ENCODE results near the gene ITLN1. TPM values are rescaled to one million over a fixed set of nuclear protein-coding genes. Genes with fewer than 3 reads are reported as not detected.
A peak's percentile ranks its signal among the peaks of the same experiment; 100 is the strongest.

Gene ITLN1
- total RNA-seq, 1 experiment from 2014 or later: not detected

DNA sequence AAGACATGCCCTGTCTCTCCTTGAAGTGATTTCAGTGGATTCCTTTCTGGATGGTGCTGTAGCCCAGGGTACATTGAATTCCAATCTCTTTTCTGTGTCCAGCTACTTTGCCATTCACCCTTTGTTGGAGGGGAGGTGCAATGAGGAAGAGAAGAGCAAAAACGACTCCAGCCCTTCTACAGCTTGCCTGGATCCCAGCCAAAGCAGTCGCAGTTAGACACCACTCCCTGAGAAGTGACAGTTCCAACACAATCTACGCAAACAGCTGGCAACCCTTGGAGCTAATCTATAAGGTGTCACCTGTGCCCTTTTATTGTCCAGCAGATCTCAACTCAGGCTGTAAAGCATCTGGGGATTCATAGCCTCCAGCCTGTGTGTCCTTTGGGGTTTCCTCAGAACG, 26.9 kb downstream of the ITLN1 start:
- no peak for DNase-seq (ENCODE audit: low read depth)

DNA sequence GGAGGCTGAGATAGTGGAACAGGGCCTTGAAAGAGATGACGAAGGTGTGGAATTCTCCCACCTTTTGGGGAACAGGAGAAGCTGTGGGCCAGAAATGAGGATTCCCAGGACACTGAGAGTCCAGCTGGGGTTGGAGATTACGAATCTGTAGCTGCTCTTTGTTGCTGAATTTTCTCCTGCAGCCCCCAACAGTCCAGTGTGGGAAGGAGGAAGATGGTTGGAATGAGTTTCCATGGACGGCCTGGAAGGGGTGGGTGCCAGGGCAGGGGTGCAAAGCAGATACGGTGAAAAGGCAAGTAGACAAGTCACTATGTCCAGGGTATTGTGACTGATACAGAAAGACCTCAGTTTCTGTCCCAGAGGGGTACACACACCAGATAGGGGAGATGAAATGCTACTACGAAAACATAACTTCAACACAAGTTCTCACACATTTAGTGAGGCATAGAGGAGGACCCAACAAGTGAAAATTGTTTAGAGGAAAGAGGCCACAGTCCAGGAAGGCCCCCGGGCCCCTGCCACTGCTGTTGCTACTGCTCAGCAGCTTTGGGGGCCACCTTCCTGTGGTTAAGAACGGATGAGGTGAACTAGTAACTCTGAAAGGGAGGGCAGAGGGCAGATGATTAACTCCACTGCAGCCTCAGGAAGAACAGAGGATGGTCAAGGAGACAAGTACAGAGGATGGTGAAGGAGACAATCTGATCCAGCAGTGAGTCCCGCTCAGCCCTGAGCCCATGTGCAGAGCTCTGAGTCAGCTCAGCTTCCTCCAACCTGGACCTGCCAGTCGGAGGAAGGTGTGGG, 29.6 kb downstream of the ITLN1 start:
- DNase-seq (ENCODE audit: low read depth): no peak

DNA sequence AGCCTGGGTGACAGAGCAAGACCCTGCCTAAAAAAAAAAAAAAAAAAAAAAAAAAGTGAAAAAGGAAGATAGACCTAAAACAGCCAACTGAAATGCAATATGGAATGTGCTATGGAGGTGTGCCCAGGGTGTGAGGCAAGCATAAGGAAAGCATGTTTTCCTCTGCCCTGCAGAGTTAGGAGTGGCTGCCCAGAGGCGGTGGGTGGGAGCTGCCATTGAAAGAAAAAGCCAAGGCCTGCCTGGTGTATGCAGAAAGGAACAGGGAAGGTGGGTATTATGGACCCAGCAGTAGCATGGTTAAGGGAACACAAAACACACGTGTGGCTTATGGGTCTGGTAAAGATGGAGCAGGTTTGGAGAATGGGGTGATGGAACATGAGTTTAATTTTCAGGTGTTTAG, 31.2 kb downstream of the ITLN1 start:
- DNase-seq (ENCODE audit: low read depth): no peak

DNA sequence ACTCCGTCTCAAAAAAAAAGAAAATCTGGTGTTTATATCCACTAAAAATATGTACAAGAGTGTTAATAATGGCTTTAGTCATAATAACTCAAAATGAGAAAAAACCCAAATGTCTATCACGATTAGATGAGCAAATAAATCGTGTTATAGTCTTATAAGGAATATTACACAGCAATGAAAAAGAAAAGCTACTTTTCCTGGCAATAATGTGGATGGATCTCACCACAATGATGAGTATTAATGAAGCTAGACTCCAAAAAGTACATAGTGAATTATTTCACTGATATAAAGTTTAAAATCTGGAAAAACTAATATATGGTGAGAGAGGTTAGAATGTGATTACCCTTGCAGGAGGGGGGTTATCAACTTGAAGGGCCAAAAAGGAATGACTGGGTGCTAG, 32.0 kb downstream of the ITLN1 start:
- no peak for DNase-seq (ENCODE audit: low read depth)

DNA sequence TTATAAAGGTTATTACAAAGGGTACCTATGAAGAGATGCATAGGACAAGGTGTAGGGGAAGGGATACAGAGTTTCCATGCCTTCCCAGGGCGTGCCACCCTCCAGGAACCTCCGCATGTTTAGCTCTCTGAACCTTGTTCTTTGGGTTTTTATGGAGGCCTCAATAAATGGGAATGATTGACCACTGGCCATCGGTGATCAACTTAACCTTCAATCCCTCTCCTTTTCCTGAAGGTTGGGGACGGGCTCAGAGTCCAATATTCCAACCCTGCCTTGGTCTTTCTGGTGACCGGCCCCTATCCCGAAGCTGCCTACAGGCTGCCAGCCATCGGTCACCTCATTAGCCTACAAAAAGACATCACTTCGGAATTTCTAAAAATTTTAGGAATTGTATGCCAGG, 34.0 kb downstream of the ITLN1 start:
- no peak for DNase-seq (ENCODE audit: low read depth)

DNA sequence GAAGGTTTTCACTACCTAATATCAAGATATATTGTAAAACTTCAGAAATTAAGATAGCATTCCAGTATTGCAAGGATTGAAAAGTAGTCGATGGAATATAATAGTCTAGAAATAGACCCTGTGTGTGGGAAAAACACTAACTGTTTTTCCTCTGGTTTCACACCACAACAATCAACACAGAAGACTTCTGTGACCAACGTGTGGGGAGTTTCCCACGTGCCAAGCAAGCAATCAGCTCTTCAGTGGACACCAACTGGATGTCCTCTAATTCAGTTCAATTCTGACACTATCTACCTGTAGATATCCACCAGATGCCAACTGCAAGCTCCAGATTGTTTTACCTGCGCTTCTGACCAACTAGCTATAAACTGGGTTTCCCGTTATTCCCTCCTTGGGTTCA, 34.4 kb downstream of the ITLN1 start:
- DNase-seq (ENCODE audit: low read depth): no peak

DNA sequence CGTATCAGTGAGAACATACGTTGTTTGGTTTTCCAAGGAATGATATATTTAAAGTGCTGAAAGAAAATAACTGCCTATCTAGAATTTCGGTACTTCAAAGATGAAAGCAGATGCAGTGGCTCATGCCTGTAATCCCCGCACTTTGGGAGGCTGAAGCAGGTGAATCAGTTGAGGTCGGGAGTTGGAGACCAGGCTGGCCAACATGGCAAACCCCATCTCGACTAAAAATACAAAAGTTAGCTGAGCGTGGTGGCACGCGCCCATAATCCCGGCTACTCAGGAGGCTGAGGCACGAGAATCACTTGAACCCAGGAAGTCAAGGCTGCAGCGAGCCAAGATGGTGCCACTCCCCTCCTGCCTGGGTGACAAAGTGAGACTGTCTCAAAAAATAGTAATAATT, 38.7 kb downstream of the ITLN1 start:
- no peak for DNase-seq (ENCODE audit: low read depth)

DNA sequence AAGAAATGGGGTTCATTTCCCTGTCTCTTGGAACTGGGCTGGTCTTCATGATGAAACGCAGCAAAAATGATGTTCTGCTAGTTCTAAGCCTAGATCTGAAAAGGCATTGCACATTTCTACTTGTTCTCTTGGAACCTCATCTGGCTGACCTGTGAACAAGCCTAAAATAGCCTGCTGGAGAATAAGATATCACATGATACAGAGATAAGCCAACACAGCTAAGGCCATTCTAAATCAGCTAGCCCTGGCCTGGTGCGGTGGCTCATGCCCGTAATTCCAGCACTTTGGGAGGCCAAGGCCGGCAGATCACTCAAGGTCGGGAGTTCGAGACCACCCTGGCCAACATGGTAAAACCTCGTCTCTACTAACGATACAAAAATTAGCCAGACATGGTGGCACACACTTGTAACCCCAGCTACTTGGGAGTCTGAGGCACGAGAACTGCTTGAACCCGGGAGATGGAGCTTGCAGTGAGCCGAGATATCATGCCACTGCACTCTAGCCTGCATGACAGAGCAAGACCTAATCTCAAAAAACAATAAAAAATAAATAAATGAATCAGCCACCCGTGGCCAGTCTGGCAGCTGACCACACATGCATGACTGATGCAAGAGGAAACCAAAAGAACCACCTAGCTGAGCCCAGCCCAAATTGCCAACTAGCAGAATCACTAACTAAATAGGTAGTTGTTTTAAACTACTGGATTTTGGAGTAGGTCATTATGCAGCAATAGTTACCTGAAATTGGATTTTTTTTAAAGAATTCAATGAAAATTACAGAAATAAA, 40.3 kb downstream of the ITLN1 start:
- peak; percentile 18 for DNase-seq (ENCODE audit: low read depth)

DNA sequence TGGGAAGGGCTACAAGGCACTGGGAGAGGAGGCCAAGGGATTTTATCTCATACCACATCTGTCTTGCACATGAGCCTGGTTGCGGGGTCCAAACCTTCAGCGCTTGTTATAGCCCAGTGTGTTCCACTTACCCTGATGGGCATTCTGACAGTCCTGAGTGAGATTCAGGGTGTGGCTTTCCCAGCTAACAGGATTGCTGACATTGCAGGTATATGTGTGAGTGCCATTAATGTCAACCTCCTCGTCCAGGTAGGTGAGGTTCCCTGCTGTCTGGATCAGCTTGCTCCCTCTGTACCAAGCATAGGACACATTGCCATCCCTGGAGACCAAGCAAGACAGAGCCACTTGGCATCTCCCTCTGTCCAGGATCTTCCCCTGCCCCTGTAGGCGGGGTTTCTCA, 43.9 kb downstream of the ITLN1 start:
- DNase-seq (ENCODE audit: low read depth): no peak

DNA sequence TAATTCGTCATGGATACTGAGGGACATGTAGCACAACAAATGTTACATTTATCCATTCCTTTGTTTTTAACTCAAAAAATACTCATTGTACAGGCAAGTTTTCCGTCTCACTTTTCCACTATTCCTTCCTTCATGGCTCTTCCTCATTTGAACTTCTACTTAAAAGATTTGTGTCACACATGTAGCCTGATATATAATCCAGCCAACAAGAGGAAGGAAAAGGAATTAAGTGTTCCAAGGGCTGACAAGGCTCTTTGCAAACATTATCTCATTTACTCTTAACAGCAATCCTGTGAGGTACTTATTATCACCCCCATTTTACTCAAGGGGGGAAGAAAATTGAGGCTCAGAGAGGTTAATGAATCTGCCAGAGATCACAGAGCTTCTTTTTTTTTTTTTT, 45.2 kb downstream of the ITLN1 start:
- no peak for DNase-seq (ENCODE audit: low read depth)

DNA sequence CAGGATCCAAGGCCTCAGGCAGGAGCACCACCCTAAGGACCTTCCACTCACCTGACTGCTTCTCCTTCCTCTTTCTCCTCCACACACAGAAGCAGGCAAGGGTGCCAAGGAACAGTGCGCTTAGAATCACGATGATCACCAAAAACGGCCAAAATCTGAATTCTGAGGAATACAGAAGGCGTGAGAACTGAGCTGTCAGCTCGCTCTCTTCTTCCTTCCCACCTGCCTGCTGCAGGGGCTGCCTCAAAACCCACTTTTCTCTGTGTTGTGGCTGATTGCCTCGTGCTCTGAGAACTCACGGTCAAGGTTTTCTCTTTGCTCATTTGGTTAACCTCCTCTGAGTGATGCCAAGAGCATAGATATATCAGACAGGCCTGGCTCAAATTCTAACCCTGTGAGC, 46.1 kb downstream of the ITLN1 start:
- DNase-seq (ENCODE audit: low read depth): no peak

DNA sequence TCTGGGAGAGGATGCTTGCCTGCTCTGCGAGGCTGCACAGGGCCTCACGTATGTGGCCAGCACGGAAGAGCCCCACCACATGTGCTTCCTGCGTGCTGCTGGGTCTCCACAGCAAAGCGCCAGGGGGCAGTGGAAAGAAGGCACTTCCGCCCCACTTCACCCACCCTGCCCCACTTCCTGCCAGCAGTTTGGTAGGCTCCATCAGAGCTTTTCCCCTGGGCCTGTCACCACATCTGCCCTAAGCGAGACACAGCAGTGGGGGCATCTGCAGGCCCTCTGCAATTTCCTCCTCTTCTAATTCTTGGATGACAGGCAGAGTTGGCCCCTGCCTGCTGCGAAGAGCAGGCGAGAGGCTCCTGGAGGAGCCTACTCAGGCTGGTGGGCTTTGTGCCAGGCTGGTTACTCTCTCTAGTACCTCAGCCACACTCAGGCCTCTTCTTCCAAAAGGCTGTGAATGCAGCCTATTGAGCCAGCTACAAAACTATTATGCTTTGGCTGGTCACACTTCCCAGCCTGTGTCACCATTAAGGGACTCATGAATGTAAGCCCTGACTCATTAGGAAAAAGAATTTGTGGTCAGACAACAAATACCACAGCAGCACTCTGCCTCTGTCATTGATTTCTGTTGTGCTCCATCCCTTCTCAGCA, 47.3 kb downstream of the ITLN1 start:
- peak; percentile 67 for DNase-seq (ENCODE audit: low read depth)

DNA sequence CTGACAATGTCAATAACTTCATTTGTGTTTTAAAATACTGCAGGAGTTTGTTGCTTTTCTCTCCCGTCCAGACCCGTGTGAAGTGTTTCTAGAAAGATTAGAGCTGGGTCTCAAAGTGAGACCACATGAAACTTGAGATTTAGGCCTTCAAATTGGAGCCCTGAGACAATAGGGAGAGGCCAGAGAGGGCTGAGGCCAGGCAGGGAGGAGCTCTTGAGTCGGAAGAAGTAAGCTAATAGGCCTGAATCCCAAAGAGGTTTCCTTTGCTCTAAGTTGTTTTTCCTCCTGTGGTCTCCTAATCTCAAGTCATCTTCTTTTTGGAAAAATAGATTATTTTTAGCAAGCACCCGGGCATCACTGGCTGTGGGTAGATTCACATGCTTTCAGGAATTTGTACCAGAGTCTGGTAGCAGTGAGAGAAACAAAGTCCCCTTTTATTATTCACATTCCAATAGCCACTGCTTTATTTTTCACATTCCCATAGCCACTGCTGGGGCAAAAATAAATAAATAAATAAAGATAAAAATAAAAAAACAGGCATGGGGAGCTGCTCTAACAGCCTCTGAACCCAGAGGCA, 47.9 kb downstream of the ITLN1 start:
- no peak for DNase-seq (ENCODE audit: low read depth)

DNA sequence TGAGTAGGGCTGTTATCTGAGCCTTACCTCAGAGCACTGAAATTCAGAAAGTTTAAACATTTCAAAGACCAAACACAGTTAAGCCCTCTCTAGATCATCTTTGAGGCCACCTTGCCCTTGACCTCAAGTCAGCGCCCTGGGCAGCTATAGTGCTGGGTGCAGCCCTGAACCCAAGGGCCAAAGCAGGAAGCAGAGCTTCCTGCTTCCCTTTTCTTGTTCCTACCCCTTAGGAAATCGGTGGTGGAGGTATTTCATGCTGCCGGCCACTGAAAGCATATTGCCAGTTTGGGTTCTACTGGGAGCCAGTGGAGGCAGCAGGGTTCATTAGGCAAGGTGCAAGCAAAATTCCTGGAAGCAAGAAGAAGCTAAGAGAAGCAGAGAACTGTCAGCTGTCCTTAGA, 48.4 kb downstream of the ITLN1 start:
- DNase-seq (ENCODE audit: low read depth): no peak

DNA sequence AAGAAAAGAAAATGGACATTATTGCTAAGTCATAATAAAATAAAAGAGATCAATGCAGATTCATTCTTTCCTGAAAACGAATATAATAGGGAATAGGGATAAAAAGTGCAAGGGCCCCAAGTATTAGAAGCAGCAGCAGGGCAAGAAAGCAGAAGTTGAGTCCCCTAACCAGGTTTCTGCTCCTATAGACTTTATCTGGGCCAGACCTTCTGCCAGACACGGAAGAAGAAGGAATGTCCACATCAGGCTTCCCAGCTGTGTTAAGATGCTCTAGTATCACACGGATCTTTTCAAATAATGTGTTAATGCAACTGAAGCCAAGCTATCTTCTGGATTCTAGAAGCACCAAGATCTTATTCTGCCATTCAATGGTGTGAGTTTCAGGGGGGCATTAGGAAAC, 49.2 kb downstream of the ITLN1 start:
- DNase-seq (ENCODE audit: low read depth): no peak

DNA sequence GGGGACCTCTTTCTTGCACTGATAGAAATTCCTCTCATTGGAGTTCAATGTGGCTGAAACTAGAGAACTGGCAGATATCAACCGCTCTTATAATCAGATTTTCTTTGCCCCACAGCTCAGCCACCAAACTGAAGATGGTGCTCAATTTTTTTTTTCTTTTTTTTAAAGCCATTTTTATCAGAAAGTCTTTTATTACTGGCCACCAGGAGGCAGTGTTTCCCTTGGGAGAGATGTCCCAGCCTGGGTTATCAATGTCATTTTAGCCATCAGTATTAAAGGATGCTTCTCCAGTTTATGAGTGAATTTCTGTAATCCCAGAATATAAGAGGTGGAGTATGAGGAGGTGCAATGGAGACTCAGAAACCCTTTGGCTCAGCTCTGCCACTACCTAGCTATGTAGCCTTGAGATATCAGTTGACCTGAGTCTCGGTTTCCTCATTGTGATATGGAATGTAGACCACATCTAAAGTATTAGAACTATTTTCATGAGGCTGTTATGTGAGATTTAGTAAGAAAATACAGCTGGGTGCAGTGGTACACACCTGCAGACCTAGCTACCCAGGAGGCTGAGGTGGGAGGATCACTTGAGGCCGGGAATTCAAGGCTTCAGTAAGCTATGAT, 49.9 kb downstream of the ITLN1 start:
- DNase-seq (ENCODE audit: low read depth): peak; percentile 26

DNA sequence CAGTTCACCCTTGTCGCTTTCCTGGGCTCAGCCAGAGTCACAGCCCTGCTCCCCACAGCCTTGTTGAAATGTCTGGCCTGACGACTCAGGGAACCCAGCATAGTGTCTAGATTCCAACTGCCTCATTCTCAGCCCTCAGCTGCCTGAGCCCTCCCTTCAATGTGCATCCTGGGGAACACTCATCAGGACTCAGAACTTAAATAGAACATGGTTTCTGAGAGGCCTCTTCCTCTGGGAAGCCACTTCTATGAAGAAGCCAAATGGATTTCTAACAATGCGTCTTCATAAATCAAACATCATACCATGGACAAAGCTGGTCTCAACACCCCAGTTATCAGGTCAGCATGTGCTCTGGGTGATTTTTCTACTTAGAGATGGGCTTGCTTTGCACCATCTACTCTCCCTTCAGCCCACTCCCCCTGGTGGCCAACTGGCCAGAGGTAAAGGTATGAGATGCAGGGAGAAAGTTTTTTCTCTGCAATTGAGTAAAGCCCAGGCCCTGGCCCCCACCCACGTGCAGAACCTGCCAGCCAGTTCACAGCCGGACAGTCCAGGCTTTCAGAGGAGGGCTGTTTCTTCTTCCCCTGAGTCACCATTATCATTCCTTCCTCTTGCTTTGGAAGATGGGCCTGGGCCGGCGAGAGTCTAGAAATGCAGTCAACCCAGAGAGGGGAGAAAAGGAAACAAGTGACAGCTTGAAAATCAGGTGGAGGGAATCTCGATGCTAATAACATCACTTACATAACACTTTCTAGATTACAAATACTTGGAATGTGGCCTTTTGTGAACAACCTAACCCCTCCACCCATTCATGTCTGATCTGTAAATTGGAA, 54.4 kb downstream of the ITLN1 start:
- DNase-seq (ENCODE audit: low read depth): peak; percentile 55

DNA sequence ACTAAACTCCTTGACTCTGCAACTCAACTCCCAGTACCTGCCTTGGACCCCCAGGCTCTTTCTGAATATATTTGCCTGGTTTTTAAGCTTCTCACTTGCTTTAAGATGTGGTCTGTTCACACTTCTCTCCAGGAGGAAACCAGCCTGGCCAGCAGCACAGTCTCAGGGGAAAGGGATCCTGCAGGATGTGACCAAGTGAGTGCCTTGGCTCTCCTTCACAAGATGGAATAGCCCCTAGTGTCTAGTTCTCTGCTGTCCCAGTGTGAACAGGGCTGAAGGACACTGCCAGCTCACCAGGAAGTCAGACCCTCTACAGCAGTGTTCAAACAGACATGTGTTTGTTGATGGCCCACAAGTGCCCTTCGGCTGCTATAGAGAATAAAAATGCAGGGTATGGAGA, 55.2 kb downstream of the ITLN1 start:
- DNase-seq (ENCODE audit: low read depth): no peak

DNA sequence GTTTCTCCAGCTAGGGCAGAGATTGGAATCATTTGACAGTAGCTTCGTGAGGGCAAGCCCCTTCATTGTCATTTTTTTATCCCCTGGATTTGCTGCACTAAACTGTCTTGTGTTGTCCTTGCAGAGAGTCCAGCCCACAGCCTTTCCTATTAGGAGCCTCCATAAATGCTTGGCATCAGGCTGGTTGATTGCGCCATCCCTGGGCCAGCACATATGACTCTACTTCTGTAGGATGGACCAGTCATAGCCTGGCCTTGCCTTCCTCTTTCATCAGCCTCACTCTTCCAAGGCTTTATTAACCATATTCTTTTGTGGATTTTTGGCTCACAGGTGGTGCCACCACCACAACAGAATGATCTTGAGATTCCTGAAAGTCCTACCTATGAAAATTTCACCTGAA, 57.6 kb downstream of the ITLN1 start:
- DNase-seq (ENCODE audit: low read depth): no peak

DNA sequence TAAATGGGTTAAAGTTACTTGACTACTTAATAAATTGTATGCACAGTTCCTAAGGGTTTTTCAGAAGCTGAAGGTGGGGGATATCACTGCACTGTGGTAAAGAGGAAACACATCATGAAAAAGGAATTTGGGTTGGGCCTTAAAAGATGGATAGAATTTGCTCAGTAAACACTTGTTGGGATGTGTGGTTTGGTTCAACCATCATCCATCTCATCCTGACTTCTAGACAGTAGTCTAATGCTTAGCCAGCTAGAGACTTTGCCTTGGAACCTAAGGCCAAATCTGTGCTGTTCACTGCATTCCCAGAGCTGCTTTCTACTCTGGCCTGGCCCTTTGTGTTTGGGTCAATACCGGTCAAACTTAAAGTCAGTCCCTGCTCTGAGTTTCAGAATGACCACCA, 58.4 kb downstream of the ITLN1 start:
- peak; percentile 68 for DNase-seq (ENCODE audit: low read depth)

Measured in M059J (cell line).